ENCODE measurements around the gene ATP8B1.

Gene ATP8B1

GRCh38 chr18:57687970-57688369, 115.1 kb downstream of the ATP8B1 start:
- in situ Hi-C loops (cut with HindIII; ENCODE audit: low sequenced_read_pairs): no loop called here

GRCh38 chr18:57683470-57683869, 119.6 kb downstream of the ATP8B1 start:
- H3K4me3 ChIP-seq (ENCODE audit: low read depth, low read length): no peak overlapping the region
- in situ Hi-C loops (cut with HindIII; ENCODE audit: low sequenced_read_pairs): no loop called here
- no peak for DNase-seq (ENCODE audit: low read depth)
- no peak for TF ChIP-seq CTCF (IDR thresholded peaks at IDR 0.05; ENCODE audit: low read depth, low read length, missing control alignments)

More at GRCh38 chr18:57687970-57688369, 115.1 kb downstream of the ATP8B1 start:
- no peak for DNase-seq (ENCODE audit: low read depth)
- no peak overlapping the region for H3K4me3 ChIP-seq (ENCODE audit: low read depth, low read length)
- no peak for TF ChIP-seq CTCF (IDR thresholded peaks at IDR 0.05; ENCODE audit: low read depth, low read length, missing control alignments)

- no peak overlapping the region for H3K4me3 ChIP-seq (ENCODE audit: low read depth, low read length)
- DNase-seq (ENCODE audit: low read depth): no peak
- in situ Hi-C loops (cut with HindIII; ENCODE audit: low sequenced_read_pairs): no loop called here
- no peak for TF ChIP-seq CTCF (IDR thresholded peaks at IDR 0.05; ENCODE audit: low read depth, low read length, missing control alignments)
Measured at GRCh38 chr18:57677262-57678211, 125.6 kb downstream of the ATP8B1 start.

- no peak for TF ChIP-seq CTCF (IDR thresholded peaks at IDR 0.05; ENCODE audit: low read depth, low read length, missing control alignments)
- no peak for DNase-seq (ENCODE audit: low read depth)
- H3K4me3 ChIP-seq (ENCODE audit: low read depth, low read length): no peak overlapping the region
- in situ Hi-C loops (cut with HindIII; ENCODE audit: low sequenced_read_pairs): no loop called here
Measured at GRCh38 chr18:57674891-57675290, 128.2 kb downstream of the ATP8B1 start.

GRCh38 chr18:57670046-57670445, 133.1 kb downstream of the ATP8B1 start:
- TF ChIP-seq CTCF (IDR thresholded peaks at IDR 0.05; ENCODE audit: low read depth, low read length, missing control alignments): no peak
- H3K4me3 ChIP-seq (ENCODE audit: low read depth, low read length): no peak overlapping the region
- DNase-seq (ENCODE audit: low read depth): no peak
- in situ Hi-C loops (cut with HindIII; ENCODE audit: low sequenced_read_pairs): no loop called here

- in situ Hi-C loops (cut with HindIII; ENCODE audit: low sequenced_read_pairs): no loop called here
- no peak overlapping the region for H3K4me3 ChIP-seq (ENCODE audit: low read depth, low read length)
- no peak for DNase-seq (ENCODE audit: low read depth)
Measured at GRCh38 chr18:57668021-57668420, 135.1 kb downstream of the ATP8B1 start.

More at GRCh38 chr18:57668021-57668420, 135.1 kb downstream of the ATP8B1 start:
- no peak for TF ChIP-seq CTCF (IDR thresholded peaks at IDR 0.05; ENCODE audit: low read depth, low read length, missing control alignments)
